T-cell (primary cell): ENCODE data around the gene TIMM17A. TPM values are rescaled to one million over a fixed set of nuclear protein-coding genes. Genes with fewer than 3 reads are reported as not detected.

Experiments used
- ATAC-seq, 4 experiments: fragments of 200-7000 bp in 3 of 4; fragments of 150-1000 bp in 1 of 4; cut with Tn5 transposase; replicated peaks in 1 of 4; 1 replicate in 3 of 4; 2 replicates in 1 of 4; pipeline ENCODE4 v1.10.0; 2021; ENCODE audit warnings: moderate library complexity in 3 of 4, mild to moderate bottlenecking in 2 of 4, moderate number of reproducible peaks in 1 of 4
- CTCF ChIA-PET, 2 donors: fragments of 300-600 bp; sonication (Branson Sonifier 250); formaldehyde crosslinking; loops; one replicate each; lab custom pipeline; 2022; ENCODE audit warnings: antibody characterized with exemption in 2 of 2; lab: Charles Lee
- POLR2A ChIA-PET, 2 donors: fragments of 300-600 bp; sonication (Branson Sonifier 250); formaldehyde crosslinking; loops; one replicate each; lab custom pipeline; 2022; ENCODE audit warnings: antibody characterized with exemption in 2 of 2; lab: Charles Lee
- DNase-seq, 35 experiments: peaks; one replicate each; pipeline versions ENCODE4 v3.0.0 to v3.0.0-alpha.2; 2013 to 2023
- H3K27ac ChIP-seq: one replicate; pipeline ENCODE4 v1.5.1; 2013; ENCODE audit warnings: low read length
- H3K27me3 ChIP-seq, 2 experiments: replicated peaks in 1 of 2; 1 replicate in 1 of 2; 2 replicates in 1 of 2; pipeline versions ENCODE4 v1.6.1 to v1.7.0; 2013; ENCODE audit warnings: low read length in 1 of 2, mixed read lengths in 1 of 2; ENCODE audit not compliant: control insufficient read depth in 2 of 2, insufficient read depth in 2 of 2; ENCODE audit errors: extremely low read depth in 1 of 2
- H3K36me3 ChIP-seq, 2 donors: 1 replicate in 1 of 2; 2 replicates in 1 of 2; pipeline versions ENCODE4 v1.6.1 to v1.7.0; 2013; ENCODE audit warnings: low read length in 1 of 2; ENCODE audit not compliant: control insufficient read depth in 2 of 2, insufficient read depth in 1 of 2; ENCODE audit errors: extremely low read depth in 1 of 2
- H3K4me1 ChIP-seq, 2 experiments: 1 replicate in 1 of 2; 2 replicates in 1 of 2; pipeline versions ENCODE4 v1.6.1 to v1.7.0; 2013; ENCODE audit warnings: low read length in 2 of 2, mixed read lengths in 1 of 2; ENCODE audit not compliant: insufficient read depth in 2 of 2, control insufficient read depth in 1 of 2; ENCODE audit errors: extremely low read depth in 1 of 2
- H3K4me3 ChIP-seq, 2 donors: 1 replicate in 1 of 2; 2 replicates in 1 of 2; pipeline versions ENCODE4 v1.5.1 to v1.7.0; 2013; ENCODE audit warnings: mild to moderate bottlenecking in 2 of 2, low read length in 1 of 2, moderate library complexity in 1 of 2; ENCODE audit not compliant: control insufficient read depth in 1 of 2; ENCODE audit errors: extremely low read depth in 1 of 2
- H3K9me3 ChIP-seq: 2 replicates; pipeline ENCODE4 v1.7.0; 2013
- H3K27ac Mint-ChIP-seq, 2 donors: one replicate each; pipeline ENCODE4 v1.8.0; 2020 to 2021; ENCODE audit warnings: mild to moderate bottlenecking in 2 of 2, mixed read lengths in 2 of 2
- H3K27me3 Mint-ChIP-seq, 2 donors: one replicate each; pipeline ENCODE4 v1.8.0; 2021 to 2022; ENCODE audit warnings: mixed read lengths in 2 of 2
- H3K36me3 Mint-ChIP-seq: one replicate; pipeline ENCODE4 v1.8.0; 2021; ENCODE audit warnings: mixed read lengths
- H3K4me1 Mint-ChIP-seq, 3 donors: one replicate each; pipeline ENCODE4 v1.8.0; 2020 to 2022; ENCODE audit warnings: mixed read lengths in 3 of 3, mild to moderate bottlenecking in 1 of 3
- H3K4me3 Mint-ChIP-seq, 3 donors: one replicate each; pipeline ENCODE4 v1.8.0; 2020 to 2022; ENCODE audit warnings: mild to moderate bottlenecking in 3 of 3, mixed read lengths in 3 of 3, moderate library complexity in 3 of 3
- H3K9me3 Mint-ChIP-seq, 3 donors: one replicate each; pipeline ENCODE4 v1.8.0; 2020 to 2022; ENCODE audit warnings: mixed read lengths in 3 of 3
- WGBS: methylation state at CpG from one replicate; pipeline ENCODE4 v1.1.5; 2013; ENCODE audit warnings: missing lambda C conversion rate; ENCODE audit not compliant: insufficient coverage; 5-methylcytosine and 5-hydroxymethylcytosine counted together
- total RNA-seq, 35 experiments: library from RNA in 6 of 35; stranded (reverse) in 6 of 35; fragments of 120-200 nt in 1 of 35; gene quantifications; one replicate each; pipeline versions ENCODE4 v1.2.1 to v1.2.4 and lab custom pipeline; 2013 to 2026

The TIMM17A gene
- total RNA-seq, 5 donors from 2014 or later (not counting 1 experiment from before 2014, with no cell fraction given), result 28.7 to 37.6 (median 29.9) TPM

GRCh38 chr1:201925981-201926645 lies 29.2 kb upstream of the TIMM17A start:
- ChIA-PET CTCF (interaction anchor here in 1 of 2 donors (0.7 kb wide), 1 partner anchor 105 kb away, joined by 3 read pairs; no protein-coding TSS in a partner anchor), POLR2A (no interaction called here)
- Mint-ChIP-seq H3K9me3 (no peaks in the 10 kb centered on the region), H3K4me3 (no peak overlapping the region), H3K4me1 (no peaks in the 10 kb centered on the region), H3K36me3 (no peaks in the 10 kb centered on the region), H3K27me3 (peaks cover 6 to 13% of the 10 kb centered on the region in 2 donors), H3K27ac (no peak overlapping the region)
- 80% methylated on average over 2 of the region's 5 CpGs for WGBS
- Histone ChIP-seq H3K27ac (no peak overlapping the region), H3K4me1 (no peaks in the 10 kb centered on the region), H3K9me3 (no peaks in the 10 kb centered on the region), H3K27me3 (peaks cover 0 to 6% of the 10 kb centered on the region in 2 experiments), H3K36me3 (no peaks in the 10 kb centered on the region), H3K4me3 (no peak overlapping the region)
- ATAC-seq (no peak), DNase-seq (no peak)

- DNase-seq (no peak), ATAC-seq (no peak)
- no peaks in the 10 kb centered on the region for H3K4me1 ChIP-seq
- H3K27ac ChIP-seq, result no peak overlapping the region
- H3K27ac Mint-ChIP-seq, result no peak overlapping the region
- POLR2A ChIA-PET, result no interaction called here
- CTCF ChIA-PET, result no interaction called here
- WGBS, result 80% methylated on average over 1 of the region's 3 CpGs
- no peak overlapping the region for H3K4me3 ChIP-seq
- H3K4me1 Mint-ChIP-seq, result no peaks in the 10 kb centered on the region
- H3K27me3 ChIP-seq, result peaks cover 0 to 9% of the 10 kb centered on the region in 2 experiments
- H3K9me3 Mint-ChIP-seq, result no peaks in the 10 kb centered on the region
- H3K9me3 ChIP-seq, result no peaks in the 10 kb centered on the region
- H3K36me3 ChIP-seq, result no peaks in the 10 kb centered on the region
- peaks cover 3 to 4% of the 10 kb centered on the region in 2 donors for H3K27me3 Mint-ChIP-seq
- no peak overlapping the region for H3K4me3 Mint-ChIP-seq
- H3K36me3 Mint-ChIP-seq, result no peaks in the 10 kb centered on the region
Measured at GRCh38 chr1:201928266-201928665, 27.0 kb upstream of the TIMM17A start.

- Histone ChIP-seq H3K36me3 (no peaks in the 10 kb centered on the region), H3K27me3 (peaks cover 0 to 14% of the 10 kb centered on the region in 2 experiments), H3K4me1 (no peaks in the 10 kb centered on the region), H3K27ac (no peak overlapping the region), H3K9me3 (no peaks in the 10 kb centered on the region), H3K4me3 (no peak overlapping the region)
- no peaks in the 10 kb centered on the region for H3K9me3 Mint-ChIP-seq
- DNase-seq, result no peak
- ChIA-PET CTCF (no interaction called here), POLR2A (no interaction called here)
- H3K4me1 Mint-ChIP-seq, result no peaks in the 10 kb centered on the region
- H3K27me3 Mint-ChIP-seq, result peaks cover 4 to 8% of the 10 kb centered on the region in 2 donors
- no peak overlapping the region for H3K4me3 Mint-ChIP-seq
- H3K27ac Mint-ChIP-seq, result no peak overlapping the region
- WGBS, result 70% methylated on average over 4 of the region's 4 CpGs
- H3K36me3 Mint-ChIP-seq, result no peaks in the 10 kb centered on the region
- no peak for ATAC-seq
Measured at GRCh38 chr1:201930137-201930536, 25.2 kb upstream of the TIMM17A start.

DNA sequence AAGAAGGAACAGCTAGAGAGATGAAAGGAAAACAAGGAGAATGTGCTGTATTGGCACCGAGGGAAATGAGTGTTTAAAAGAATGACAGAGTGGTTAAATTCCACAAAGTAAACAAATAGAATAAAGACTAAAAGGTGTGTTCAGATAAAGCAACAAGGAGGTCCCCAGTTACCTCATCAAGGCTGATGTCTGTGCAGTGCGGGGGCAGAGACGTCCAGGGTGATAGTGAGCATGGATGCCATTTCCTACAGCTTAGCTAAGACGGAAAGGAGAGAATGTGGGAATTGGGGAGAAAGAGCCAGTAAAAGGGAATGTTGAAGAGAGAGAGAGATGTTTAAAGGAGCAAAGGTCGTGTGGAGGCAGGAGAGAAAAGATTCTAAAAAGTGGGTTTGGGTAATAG lies 24.5 kb upstream of the TIMM17A start:
- Mint-ChIP-seq H3K9me3 (no peaks in the 10 kb centered on the region), H3K27ac (no peak overlapping the region), H3K4me3 (no peak overlapping the region), H3K36me3 (no peaks in the 10 kb centered on the region), H3K27me3 (peaks cover 4 to 6% of the 10 kb centered on the region in 2 donors), H3K4me1 (no peaks in the 10 kb centered on the region)
- POLR2A ChIA-PET, result no interaction called here
- no peaks in the 10 kb centered on the region for H3K9me3 ChIP-seq
- CTCF ChIA-PET, result interaction anchor here in 1 of 2 donors (0.7 kb wide), 1 partner anchor 44 kb away, joined by 4 read pairs; no protein-coding TSS in a partner anchor
- H3K27ac ChIP-seq, result no peak overlapping the region
- no peak overlapping the region for H3K4me3 ChIP-seq
- H3K4me1 ChIP-seq, result no peaks in the 10 kb centered on the region
- H3K27me3 ChIP-seq, result peaks cover 0 to 14% of the 10 kb centered on the region in 2 experiments
- no peak for DNase-seq
- ATAC-seq, result no peak
- 83% methylated on average over 4 of the region's 5 CpGs for WGBS
- H3K36me3 ChIP-seq, result no peaks in the 10 kb centered on the region

DNA sequence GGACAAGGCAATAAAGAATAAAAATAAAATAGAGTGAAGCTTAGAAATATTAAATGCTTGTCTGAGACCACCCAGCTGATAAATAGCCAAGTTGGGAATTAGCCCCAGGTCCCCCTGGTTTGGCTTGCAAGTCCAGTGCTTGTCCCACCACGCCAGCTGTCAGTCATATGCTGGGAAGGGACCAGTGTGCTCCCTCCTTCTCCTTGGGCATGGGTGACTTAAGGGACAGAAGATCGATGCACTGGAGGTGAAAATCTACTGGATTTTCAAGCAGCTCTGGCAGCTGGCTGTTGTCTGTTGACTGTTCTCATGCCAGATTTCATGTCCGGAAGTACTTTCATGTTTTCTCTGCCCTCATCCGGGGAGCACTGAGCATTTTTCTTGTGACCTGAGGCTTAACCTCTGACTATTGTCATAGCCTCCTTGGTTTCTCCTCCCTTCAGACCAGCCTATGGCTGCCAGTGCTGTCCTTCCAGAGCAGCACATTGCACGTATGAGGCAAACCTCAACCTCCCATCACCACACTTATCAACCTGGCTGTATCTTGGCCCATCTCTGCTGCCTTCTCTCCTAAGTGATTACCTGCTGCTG lies 21.4 kb upstream of the TIMM17A start:
- ATAC-seq, result peak in 1 of 4 experiments; percentile 13
- CTCF ChIA-PET, result no interaction called here

GRCh38 chr1:201937624-201938213 lies 17.6 kb upstream of the TIMM17A start:
- no peak for DNase-seq
- no peaks in the 10 kb centered on the region for H3K36me3 ChIP-seq
- ChIA-PET POLR2A (no interaction called here), CTCF (no interaction called here)
- H3K36me3 Mint-ChIP-seq, result no peaks in the 10 kb centered on the region
- no peak overlapping the region for H3K27ac ChIP-seq
- WGBS, result no CpG with 5 or more reads among the region's 5 CpGs
- no peak overlapping the region for H3K27ac Mint-ChIP-seq
- H3K4me1 Mint-ChIP-seq, result no peaks in the 10 kb centered on the region
- H3K4me1 ChIP-seq, result no peaks in the 10 kb centered on the region
- no peaks in the 10 kb centered on the region for H3K9me3 ChIP-seq
- H3K27me3 Mint-ChIP-seq, result peaks cover 12 to 13% of the 10 kb centered on the region in 2 donors
- no peak for ATAC-seq
- H3K4me3 ChIP-seq, result no peak overlapping the region
- no peak overlapping the region for H3K4me3 Mint-ChIP-seq
- H3K9me3 Mint-ChIP-seq, result no peaks in the 10 kb centered on the region
- peaks cover 0 to 27% of the 10 kb centered on the region in 2 experiments for H3K27me3 ChIP-seq

More for the DNA sequence above, 21.4 kb upstream of the TIMM17A start:
- Mint-ChIP-seq H3K9me3 (no peaks in the 10 kb centered on the region), H3K27me3 (peaks cover 9 to 11% of the 10 kb centered on the region in 2 donors), H3K4me3 (no peak overlapping the region), H3K27ac (no peak overlapping the region), H3K4me1 (no peaks in the 10 kb centered on the region), H3K36me3 (no peaks in the 10 kb centered on the region)
- H3K4me3 ChIP-seq, result no peak overlapping the region
- 79% methylated on average over 4 of the region's 5 CpGs for WGBS
- H3K9me3 ChIP-seq, result no peaks in the 10 kb centered on the region
- H3K36me3 ChIP-seq, result no peaks in the 10 kb centered on the region
- H3K27me3 ChIP-seq, result peaks cover 0 to 18% of the 10 kb centered on the region in 2 experiments
- no peaks in the 10 kb centered on the region for H3K4me1 ChIP-seq
- no peak for DNase-seq
- POLR2A ChIA-PET, result no interaction called here
- no peak overlapping the region for H3K27ac ChIP-seq
